Cerebellar cortex (tissue), 1 donor: Measurements from ENCODE around the gene GAMT.

Experiments
- DNase-seq: peaks from one replicate; pipeline ENCODE4 v3.0.0-alpha.2; 2015; ENCODE audit warnings: low spot score

GAMT gene

DNA sequence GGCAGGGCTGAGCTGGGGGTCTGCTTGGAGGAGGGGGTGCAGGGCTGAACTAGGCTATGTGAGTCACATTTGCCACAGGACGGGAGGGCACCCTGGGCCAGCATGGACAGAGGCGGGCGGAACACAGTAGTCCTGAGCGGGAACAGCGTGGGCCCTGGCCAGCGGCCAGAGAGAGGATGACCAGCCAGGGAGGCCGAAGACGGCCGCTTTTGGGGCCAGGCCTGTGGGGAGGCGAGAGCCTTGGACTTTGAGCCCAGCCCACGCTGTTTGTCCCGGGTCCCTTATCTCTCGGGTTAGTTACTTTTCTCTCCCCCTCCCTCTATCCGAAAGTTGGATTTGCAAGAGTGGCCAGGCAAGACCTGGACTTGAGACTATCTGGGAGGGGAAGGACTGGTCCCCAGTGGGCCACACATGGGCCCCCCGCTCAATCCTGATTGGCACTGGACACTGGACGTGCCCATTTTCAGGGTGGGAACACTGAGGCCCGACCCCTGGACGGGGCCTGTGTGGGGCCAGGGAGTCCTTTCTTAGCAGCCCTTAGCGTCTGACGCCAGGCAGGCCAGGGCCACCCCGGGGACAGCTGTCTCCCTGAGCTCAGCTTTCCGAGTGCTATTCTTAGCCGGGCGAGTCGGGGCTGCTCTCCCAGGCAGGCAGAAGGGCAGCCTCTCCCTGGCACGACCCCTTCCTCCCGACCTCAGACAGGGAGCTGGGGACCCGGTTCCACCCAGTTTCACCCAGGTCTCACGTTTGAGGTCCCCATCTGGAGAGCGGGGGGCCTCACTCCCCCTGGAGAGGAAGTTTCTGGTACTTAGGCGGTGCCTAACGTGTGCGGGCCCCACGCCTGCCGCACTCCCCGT, 833 bp downstream of the GAMT start:
- no peak for DNase-seq

DNA sequence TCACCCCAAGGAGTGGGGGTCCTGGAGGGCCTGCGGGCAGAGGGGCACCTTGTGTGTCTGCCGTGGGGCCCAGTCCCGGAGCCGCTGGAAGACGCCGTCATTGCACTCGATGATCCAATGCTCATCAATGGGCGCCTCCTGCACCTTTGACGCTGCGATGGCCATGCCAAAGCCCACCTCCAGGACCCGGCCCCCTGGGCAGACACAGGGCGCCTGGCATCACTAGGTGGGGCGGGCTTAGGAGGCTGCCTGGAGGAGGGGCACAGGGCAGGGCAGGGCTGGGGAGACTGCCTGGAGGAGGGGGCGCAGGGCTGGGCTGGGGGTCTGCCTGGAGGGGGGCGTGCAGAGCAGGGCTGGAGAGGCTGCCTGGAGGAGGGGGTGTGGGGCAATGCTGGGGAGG, 1.6 kb downstream of the GAMT start:
- DNase-seq, result no peak

DNA sequence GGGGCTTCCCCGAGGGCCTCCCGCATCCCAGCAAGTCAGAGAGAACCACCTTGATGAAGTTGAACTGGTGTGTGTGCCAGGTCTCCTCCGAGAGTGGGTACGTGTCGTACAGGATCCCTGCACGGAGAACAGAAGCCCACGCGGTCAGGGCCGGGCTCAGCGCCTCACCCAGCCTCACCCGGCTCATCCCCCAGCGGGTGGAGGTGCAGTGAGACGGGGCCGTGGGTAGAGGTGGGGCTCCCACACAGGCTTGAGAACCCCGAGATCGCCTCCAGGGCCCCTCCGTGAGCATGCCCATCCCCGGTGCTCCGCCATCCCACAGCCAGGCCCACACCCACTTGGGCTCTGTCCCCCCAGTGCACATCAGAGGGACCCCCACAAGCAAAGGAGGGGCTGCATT, 2.3 kb downstream of the GAMT start:
- no peak for DNase-seq

DNA sequence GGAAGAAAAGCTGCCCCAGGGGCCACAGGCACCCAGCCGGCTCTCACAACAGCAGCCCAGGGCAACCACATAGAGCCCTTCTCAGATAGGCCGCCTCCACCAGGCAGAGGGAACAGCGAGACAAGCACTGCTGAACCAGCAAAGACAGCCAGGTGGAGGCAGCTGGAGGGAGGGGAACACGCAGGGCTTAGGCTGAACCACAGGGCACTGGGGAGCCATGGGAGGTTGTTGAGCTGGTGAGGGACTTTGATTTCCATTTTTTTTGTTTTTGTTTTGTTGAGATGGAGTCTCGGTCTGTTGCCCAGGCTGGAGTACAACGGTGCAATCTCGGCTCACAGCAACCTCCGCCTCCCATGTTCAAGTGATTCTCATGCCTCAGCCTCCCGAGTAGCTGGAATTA, 3.5 kb downstream of the GAMT start:
- DNase-seq, result no peak

DNA sequence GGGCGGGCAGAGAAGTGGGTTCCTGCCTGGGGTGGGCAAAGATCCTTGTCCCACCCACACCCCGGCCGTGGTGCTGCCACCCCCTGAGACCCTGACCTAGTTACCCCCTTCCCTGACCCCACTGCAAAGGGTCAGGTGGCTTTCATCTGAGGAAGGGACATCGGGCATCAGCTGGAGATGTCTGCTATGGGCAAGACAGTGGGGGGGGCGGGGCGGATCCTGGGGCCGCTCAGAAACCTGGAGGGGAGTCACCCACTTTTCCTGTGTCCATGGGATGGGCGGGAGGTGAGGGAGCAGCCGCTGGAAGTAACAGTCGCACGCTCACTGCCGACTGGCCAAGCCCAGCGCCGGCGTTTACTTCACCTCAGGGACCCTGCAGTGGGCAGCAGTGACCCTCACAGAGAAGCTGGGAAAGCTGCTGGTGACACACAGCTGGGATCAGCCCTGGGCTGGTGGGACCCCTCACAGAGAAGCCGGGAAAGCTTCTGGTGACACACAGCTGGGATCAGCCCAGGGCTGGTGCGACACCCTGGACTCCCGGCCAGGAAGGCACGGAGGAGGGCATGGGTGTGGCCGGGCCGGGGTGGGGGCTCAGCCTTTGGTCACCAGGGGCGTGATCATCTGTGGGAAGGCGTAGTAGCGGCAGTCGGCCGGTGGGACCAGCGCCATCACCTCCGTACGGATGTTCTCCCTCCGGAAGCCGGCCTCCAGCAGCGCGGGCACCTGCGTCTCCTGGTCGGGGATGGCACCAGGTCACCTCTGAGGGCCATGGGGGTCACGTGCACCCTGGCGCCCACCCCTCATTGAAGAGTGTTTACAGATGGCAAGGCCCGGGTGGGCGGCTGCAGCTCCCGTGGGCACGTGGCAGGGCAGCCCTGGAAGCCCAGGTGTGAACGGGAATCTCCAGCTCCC, 4.3 kb downstream of the GAMT start:
- no peak for DNase-seq

DNA sequence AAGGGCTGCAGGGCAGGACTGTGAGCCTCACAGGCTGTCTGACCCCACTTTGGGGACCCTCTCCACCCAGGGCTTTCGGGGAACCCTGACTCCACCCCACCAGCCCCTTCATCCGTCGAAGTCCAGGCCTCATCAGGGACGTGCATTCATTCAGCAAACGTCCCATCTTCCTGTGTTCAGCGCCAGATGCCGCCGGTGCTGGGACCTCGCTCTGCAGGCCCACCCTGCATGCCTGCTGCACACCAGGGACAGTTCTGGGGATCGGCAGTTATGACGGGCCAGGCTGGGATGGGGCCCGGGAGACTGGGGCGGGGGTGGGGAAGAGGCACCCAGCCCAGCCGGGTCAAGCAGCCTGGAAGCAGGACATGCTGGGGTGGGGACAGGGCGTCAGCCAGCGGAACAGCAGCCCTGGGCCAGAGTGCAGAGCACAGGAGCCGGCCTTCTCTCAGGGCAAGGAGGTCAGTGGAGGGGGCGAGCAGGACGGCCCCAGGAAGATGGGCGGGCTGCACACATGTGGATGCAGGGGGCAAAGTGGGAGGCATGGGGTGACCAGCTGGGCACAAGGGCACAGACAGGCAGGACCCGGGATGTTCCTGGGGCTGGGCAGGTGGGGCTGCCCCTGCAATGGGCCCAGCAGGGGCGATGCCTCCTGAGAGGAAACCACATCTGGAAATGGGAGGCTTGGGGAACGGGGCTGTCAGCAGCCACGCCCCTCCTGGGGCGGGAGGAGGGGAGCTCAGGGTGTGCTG, 5.1 kb downstream of the GAMT start:
- DNase-seq, result no peak

DNA sequence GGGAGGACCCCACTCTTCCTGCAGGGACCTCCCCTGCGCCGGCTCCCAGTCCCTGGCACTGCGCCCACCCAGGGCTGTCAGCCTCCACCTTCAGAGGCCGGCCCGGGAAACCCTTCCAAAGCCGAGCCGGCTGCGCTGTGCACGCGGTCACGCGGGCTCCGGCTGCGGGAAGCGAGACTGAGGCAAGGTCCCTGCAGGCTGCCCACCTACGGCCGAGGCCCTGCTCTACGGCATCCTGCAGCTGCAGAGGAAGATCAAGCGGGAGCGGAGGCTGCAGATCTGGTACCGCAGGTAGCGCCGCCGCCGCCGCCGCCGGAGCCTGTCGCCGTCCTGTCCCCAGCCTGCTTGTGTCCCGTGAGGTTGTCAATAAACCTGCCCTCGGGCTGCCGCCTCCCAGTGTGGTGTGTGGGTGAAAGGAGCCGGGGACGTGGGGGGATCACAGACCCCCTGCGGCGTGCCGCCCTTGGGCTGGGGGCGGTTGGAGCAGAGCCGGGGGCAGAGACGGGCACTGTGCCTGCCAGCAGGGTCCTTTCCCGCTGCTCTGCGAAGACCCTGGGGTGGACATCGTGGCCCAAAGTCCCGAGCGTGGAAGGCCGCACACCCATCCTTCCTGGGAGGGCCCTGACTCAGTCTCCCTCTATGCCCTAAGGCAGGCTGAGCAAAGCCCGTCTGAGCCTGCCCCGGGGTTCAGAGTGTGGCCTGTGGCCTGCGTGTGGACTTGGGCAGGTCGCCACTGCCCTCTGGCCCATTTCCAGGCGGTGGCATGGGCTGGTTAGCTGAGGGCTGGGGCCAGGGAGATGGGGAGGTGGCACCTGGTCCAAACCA, 5.9 kb downstream of the GAMT start:
- DNase-seq, result no peak

DNA sequence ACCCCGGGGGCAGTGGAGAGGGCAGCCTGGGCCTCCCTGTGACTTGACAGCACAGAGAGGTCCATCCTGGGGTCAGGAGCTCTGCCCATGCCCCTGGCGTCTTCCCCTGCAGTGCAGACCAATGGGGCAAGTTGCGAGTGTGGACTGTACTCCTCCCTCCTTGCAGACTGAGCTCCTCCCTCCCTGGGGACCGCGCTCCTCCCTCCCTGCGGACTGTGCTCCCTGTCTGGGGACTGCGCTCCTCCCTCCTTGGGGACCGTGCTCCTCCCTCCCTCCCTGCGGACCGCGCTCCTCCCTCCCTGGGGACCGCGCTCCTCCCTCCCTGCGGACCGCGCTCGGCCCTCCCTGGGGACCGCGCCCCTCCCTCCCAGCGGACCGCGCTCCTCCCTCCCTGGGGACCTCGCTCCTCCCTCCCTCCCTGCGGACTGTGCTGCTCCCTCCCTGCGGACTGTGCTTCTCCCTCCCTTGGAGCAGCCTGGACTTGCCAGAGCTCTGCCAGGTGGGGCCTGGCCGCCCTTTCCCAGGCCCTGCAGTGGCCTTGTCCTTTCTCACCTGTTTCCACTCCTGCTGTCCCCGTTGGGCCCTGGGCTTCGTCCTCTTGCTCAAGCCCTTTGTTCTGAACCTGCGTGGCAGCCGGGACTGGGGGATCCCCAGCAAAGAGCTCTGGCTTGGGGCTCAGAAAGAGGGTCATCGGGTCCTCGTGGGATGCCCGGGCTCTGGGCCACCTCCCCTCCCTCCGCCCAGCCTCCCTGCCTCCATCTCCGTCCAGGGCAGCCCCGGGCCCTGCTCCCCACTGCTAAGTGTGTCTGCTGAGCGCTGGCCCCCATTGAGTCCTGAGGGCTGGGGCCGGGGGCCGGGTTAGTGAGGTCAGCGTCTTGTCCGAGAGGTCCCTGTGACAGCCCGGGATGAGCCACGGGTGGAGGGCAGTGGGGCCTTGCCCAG, 6.8 kb downstream of the GAMT start:
- DNase-seq, result no peak

DNA sequence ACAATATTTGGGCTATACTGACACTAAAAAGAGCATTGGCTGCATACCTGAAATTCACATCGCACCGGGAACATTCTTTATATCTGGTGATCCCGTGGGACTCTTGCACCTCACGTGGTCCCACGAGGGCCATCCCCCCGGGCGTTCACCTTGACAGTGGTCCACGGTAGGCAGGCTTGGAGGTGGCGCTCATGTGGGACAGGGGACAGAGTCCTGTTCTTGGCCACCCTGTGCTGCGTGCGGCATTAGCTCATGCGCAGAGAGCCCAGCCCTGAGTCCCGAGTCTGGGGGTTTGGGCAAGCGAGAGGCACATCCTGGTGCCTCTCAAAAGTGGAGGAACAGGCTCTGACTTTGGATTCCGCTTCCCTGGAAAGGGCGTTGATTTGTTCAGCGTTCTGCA, 7.5 kb downstream of the GAMT start:
- no peak for DNase-seq

DNA sequence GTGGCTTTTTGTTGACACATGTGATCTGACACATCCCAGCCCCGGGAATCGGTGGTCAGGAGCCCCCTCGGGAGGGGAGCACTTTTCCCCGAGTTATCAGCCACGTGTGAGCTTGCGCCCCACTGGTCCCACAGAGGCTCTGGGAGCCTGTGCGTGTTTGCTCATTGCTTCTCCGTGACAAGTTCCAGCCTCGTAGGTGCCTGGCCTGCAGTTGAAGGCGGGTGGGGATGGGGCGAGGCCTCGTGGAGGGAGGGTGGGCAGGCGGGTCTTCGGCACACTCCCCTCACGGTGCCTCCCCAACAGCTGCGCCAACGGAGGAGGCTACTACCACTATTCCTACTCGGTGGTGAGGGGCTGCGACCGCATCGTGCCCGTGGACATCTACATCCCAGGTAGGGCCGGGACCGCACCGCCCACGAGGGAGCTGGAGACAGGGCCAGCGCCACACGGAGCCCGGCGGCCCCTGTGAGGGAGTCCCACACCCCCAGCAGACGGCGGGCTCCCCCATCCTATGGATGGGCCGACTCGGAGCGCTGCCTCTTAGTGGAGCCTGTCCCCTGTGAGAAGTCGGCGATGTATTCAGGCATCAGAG, 8.3 kb downstream of the GAMT start:
- no peak for DNase-seq

DNA sequence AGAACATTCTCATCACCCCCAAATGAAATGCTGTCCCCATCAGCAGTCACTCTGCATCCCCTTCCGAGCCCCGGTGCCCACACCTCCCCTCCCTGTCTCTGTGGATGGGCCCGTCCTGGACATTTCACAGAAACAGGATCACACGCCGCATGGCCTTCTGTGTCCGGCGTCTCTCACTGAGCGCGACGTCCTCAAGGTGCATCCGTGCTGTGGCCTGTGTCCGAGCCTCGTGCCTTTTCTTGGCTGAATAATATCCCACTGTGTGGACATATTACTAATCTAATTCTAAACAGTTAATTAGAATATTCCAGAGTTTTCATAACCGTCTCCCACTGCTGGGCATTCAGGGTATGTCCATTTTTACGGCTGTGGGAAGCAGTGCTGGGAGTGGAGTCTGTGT, 8.9 kb downstream of the GAMT start:
- DNase-seq, result no peak

DNA sequence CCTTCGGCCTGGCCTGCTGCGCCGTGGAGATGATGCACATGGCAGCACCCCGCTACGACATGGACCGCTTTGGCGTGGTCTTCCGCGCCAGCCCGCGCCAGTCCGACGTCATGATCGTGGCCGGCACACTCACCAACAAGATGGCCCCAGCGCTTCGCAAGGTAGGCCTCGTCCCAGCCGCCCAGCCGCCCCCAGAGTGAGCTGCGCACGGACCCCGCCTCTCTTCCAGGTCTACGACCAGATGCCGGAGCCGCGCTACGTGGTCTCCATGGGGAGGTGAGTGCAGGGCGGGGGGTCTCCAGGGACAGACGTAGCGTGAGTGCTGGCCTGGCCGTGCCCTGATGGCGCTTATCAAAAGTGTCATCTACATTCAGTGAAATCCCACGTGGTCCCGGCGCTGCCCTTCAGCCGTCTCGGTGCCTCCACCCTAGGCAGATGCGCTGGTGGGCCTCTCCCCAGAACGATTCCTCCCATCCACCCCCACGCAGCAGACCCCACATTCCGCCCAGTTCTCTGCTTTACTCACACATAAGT, 10.4 kb downstream of the GAMT start:
- DNase-seq, result no peak

DNA sequence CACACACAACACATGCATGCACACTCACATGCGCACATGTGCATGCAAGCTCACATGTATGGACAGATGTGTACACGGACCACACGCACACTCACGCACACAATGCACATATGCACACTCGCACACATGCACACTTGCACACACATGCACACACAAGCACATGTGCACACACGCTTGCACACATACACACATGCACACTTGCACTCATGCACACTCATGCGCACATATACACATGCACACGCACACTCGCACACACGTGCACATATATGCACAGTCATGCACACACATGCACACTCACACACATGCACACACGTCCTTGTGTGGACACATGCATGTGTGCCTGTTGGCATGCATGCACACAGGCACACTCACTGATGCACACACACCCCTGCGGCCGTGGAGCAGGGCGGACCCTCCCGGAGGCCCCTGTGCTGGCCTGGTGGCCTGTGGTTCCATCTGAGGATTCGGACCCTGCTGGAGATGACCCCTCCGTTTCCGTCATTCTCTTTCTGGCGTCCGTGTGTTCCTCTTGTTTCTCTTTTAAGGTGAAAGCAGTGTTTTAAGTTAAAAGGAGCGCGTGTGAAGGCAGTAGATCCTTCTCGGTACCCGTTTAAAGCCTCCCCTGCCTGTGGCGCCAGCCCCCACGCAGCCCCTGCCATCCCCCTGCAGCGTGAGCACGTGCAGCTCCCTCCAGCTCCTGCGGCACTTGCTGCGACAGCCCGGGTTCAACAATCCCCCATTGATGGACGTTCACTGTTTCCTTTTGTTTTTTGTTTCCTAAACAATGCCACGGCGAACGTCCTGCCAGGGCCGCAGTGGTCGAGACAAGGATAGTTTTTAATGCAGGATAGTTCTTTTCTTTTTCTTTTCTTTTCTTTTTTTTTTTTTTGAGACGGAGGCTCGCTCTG, 12.1 kb downstream of the GAMT start:
- DNase-seq, result no peak

DNA sequence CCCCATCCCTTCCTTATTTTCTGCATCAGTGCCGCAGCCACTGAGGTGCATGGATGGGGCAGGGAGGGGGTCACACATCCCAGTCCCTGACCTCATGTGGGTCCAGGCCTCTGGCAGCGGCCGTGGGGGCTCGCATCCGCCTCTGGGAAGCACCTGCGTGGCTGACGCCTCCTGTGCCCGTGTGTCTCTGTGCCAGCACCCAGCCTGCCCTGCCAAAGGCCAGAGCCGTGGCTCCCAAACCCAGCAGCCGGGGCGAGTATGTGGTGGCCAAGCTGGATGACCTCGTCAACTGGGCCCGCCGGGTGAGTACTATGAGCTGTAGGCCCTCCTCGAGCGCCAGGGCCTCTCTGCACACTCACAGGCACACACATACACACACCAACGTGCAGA, 12.7 kb downstream of the GAMT start:
- no peak for DNase-seq

DNA sequence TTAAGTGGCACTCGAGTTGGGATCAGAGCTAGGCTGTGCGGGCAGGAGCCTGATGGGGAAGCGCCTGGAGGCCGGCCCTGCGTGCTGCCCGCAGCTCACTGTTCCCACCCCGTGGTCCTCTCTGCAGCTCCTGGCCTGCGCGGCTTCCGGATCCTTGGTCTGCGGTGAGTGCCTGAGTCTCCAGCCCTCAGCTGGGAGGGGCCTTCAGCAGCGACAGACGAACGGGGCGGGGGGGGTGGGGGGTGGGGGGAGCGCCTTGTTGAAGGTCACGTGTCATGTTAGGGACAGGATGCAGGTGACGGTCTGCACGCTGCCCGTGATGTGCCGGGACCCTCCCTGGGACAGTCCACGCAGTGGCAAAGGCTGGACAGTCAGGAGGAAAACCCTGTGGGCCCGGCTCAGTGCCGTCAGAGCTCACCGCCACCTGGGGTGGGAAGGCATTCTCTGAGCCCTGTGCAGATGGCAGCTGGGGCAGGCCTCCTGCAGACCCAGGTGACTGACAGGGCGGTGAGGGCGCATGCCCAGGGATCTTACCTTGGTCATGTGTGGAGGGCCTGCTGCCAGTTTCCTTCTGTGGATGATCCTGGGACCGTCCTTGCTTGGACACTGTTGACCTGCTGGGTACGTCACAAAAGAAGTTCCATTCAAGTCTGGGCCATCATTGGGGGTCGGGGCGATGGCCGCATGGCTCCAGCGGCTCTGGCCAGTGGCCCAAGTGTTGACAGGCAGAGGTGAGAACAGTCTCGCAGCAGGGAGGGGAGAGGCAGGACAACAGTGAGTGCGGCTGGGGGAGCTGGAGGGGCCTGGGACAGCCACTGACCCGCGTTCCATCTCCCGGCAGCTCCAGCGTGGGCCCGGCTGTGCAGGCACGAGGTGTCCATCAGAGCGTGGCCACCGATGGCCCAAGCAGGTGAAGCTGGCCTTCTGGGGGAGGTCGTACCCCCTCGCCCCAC, 13.4 kb downstream of the GAMT start:
- peak; percentile 89 for DNase-seq

DNA sequence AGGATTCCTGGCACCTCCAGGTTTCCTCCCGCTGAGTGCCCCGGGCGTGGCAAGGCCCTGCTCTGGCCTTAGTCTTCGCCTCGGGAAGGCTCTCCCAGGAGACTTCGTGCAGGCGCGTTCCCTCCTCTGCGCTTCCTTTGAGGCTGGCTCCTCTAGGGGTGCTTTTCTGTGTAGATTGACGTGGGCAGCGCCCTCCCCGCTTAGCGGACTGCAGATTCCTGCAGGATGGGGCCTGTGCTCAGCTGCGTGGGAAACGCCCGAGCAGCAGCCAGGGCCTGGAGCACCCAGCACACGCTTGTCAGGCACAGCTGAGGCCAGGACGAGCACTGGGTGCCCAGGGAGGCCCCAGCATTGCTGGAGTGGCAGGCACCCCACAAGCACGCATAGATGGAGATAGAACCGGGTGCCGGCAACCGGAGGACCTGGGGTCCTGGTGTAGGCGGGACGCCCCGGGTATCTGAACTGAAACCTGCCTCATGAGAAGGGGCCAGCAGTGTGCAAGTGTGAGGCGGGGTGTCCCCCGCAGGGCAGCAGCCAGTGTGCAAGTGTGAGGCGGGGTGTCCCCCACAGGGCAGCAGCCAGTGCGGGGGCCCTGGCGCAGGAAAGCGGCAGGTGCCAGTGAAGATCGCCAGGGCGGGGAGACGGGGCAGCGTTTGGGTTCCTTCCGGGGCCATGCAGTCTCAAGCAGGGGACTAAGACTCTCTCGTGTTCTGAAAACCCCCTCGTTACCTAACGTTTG, 14.2 kb downstream of the GAMT start:
- DNase-seq, result no peak

DNA sequence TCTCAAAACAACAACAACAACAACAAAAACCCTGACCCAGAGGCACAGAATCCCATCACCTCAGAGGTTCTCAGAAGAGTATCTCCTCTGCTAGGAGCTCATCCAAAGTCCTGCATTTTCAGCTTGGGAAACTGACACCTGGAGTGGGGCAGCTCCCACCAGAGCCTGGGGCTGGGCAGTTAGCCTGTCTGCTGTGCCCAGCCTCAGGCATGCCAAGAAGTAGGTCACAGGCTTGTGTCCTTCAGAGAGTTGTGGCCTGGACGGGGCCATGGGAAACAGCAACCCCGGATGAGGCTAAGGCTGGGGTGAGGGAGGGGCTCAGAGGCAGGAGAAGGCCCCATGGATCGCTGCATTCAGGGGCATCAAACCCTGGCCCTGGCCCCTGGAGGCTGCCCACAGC, 15.5 kb downstream of the GAMT start:
- DNase-seq, result no peak
